Sigmoid colon (tissue), 7 donors: ENCODE measurements around the gene CHRNE. TPM values are rescaled to one million over a fixed set of nuclear protein-coding genes. Genes with fewer than 3 reads are reported as not detected.

ENCODE experiments used
- DNase-seq: peaks from one replicate; pipeline ENCODE4 v3.0.0-alpha.2; 2019
- H3K27ac ChIP-seq, 4 donors: fragments of 200-600 bp; sonication (generic); one replicate each; pipeline ENCODE4 v1.5.1; 2016 to 2019; ENCODE audit warnings: mild to moderate bottlenecking in 1 of 4
- H3K27me3 ChIP-seq, 3 donors: fragments of 200-600 bp; sonication (generic); one replicate each; pipeline ENCODE4 v1.5.1; 2019; ENCODE audit warnings: mild to moderate bottlenecking in 1 of 3
- H3K36me3 ChIP-seq, 4 donors: fragments of 200-600 bp; sonication (generic); one replicate each; pipeline ENCODE4 v1.5.1; 2016 to 2019
- H3K4me1 ChIP-seq, 4 donors: fragments of 200-600 bp; sonication (generic); one replicate each; pipeline ENCODE4 v1.5.1; 2017 to 2019
- H3K4me3 ChIP-seq, 4 donors: fragments of 200-600 bp; sonication (generic); one replicate each; pipeline ENCODE4 v1.5.1; 2017 to 2019; ENCODE audit warnings: mild to moderate bottlenecking in 2 of 4, moderate library complexity in 1 of 4
- H3K9me3 ChIP-seq, 4 donors: fragments of 200-600 bp in 3 of 4; sonication (generic) in 3 of 4; one replicate each; pipeline versions ENCODE4 v1.5.1 to v1.6.1; 2013 to 2019
- CTCF ChIP-seq, 4 experiments: fragments of 450-650 bp in 3 of 4; fragments of 200-600 bp in 1 of 4; IDR thresholded peaks; one replicate each; pipeline ENCODE4 v1.5.1; 2016 to 2019; ENCODE audit warnings: antibody characterized with exemption in 4 of 4, mild to moderate bottlenecking in 3 of 4, moderate library complexity in 2 of 4
- EP300 ChIP-seq, 4 donors: sonication (generic); formaldehyde crosslinking; IDR thresholded peaks; one replicate each; pipeline ENCODE4 v1.6.1; 2017; ENCODE audit warnings: antibody characterized with exemption in 4 of 4
- POLR2A ChIP-seq, 2 donors: fragments of 450-650 bp; IDR thresholded peaks; one replicate each; pipeline ENCODE4 v1.6.1; 2016; ENCODE audit warnings: antibody characterized with exemption in 2 of 2, mild to moderate bottlenecking in 2 of 2, moderate library complexity in 2 of 2
- POLR2AphosphoS5 ChIP-seq, 4 donors: sonication (generic); formaldehyde crosslinking; IDR thresholded peaks; one replicate each; pipeline ENCODE4 v1.6.1; 2017; ENCODE audit warnings: antibody characterized with exemption in 4 of 4
- WGBS, 2 donors: extraction: QIAGEN DNeasy Blood & Tissue Kit; methylation state at CpG; one replicate each; pipeline ENCODE4 v1.1.7; 2013; 5-methylcytosine and 5-hydroxymethylcytosine counted together
- intact Hi-C: fragments of 100-400 bp; cut with DNase I; formaldehyde crosslinking; loops from one replicate; pipeline ENCODE4 v1.15.1; 2023
- polyA plus RNA-seq, 3 donors: library from polyadenylated mRNA; stranded (reverse); fragments of 200-250 nt; gene quantifications; one replicate each; pipeline ENCODE4 v1.2.3, GENCODE V29; 2013
- total RNA-seq, 4 donors: library from RNA; depleted of rRNA; stranded (reverse); fragments of >200 nt; gene quantifications; one replicate each; pipeline ENCODE4 v1.1.0, GENCODE V29; 2016
- donor health status: healthy with polysubstance abuse.
- donor health status: Bipolar disorder and iron deficiency.
- donor health status: healthy.

The CHRNE gene
- total and polyA plus RNA-seq, 7 donors, result 0.46 to 0.57 (median 0.54) TPM; not detected in 2

- H3K4me1 ChIP-seq, result peaks cover 0 to 24% (median 18%) of the 10 kb centered on the region in 4 donors
These were observed 7.1 kb downstream of the CHRNE start for GRCh38 chr17:4895657-4896331.

DNA sequence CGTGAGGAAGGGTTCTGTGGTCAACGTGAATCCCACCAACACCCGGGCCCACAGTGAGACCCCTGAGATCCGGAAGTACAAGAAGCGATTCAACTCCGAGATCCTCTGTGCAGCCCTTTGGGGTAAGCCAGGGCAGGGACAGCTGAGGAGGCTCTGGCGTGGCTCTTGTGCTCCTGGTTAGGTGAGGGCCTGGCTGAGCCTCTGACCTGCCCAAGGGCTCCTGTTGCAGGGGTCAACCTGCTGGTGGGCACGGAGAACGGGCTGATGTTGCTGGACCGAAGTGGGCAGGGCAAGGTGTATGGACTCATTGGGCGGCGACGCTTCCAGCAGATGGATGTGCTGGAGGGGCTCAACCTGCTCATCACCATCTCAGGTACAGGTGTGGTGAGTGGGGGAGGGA lies 7.8 kb downstream of the CHRNE start:
- Histone ChIP-seq H3K36me3 (peaks cover 50 to 72% (median 68%) of the 10 kb centered on the region in 4 donors), H3K27me3 (peaks cover 12 to 31% (median 17%) of the 10 kb centered on the region in 3 donors), H3K4me1 (peaks cover 0 to 17% (median 13%) of the 10 kb centered on the region in 4 donors), H3K27ac (no peak overlapping the region), H3K4me3 (no peak overlapping the region), H3K9me3 (no peaks in the 10 kb centered on the region)
- TF ChIP-seq EP300 (IDR thresholded peaks at IDR 0.05), result no peak
- no peak for TF ChIP-seq POLR2AphosphoS5 (IDR thresholded peaks at IDR 0.05)
- TF ChIP-seq CTCF (IDR thresholded peaks at IDR 0.05), result no peak
- no peak for TF ChIP-seq POLR2A (IDR thresholded peaks at IDR 0.05)
- DNase-seq, result no peak
- 94 to 95% methylated on average over 13 of the region's 13 CpGs for WGBS, 2 donors
- intact Hi-C loops, result no loop called here

More at GRCh38 chr17:4895657-4896331, 7.1 kb downstream of the CHRNE start:
- WGBS, 2 donors, result 79 to 84% methylated on average over 27 of the region's 27 CpGs
- H3K27ac ChIP-seq, result no peak overlapping the region
- DNase-seq, result no peak
- H3K36me3 ChIP-seq, result peaks cover 44 to 66% (median 61%) of the 10 kb centered on the region in 4 donors
- H3K27me3 ChIP-seq, result peaks cover 18 to 38% (median 24%) of the 10 kb centered on the region in 3 donors
- intact Hi-C loops, result no loop called here
- H3K4me3 ChIP-seq, result no peak overlapping the region
- H3K9me3 ChIP-seq, result no peaks in the 10 kb centered on the region
- TF ChIP-seq POLR2A (IDR thresholded peaks at IDR 0.05) (no peak), POLR2AphosphoS5 (IDR thresholded peaks at IDR 0.05) (no peak), CTCF (IDR thresholded peaks at IDR 0.05) (no peak), EP300 (IDR thresholded peaks at IDR 0.05) (no peak)

GRCh38 chr17:4893721-4894560 lies 9.0 kb downstream of the CHRNE start:
- Histone ChIP-seq H3K4me1 (peaks cover 0 to 5% (median 4%) of the 10 kb centered on the region in 4 donors), H3K27ac (no peak overlapping the region), H3K27me3 (peaks cover 0 to 20% (median 5%) of the 10 kb centered on the region in 3 donors), H3K9me3 (no peaks in the 10 kb centered on the region), H3K4me3 (no peak overlapping the region), H3K36me3 (peaks cover 50 to 81% (median 71%) of the 10 kb centered on the region in 4 donors)
- 90 to 93% methylated on average over 31 of the region's 31 CpGs for WGBS, 2 donors
- intact Hi-C loops, result no loop called here
- DNase-seq, result no peak
- TF ChIP-seq CTCF (IDR thresholded peaks at IDR 0.05), result no peak
- no peak for TF ChIP-seq POLR2A (IDR thresholded peaks at IDR 0.05)
- no peak for TF ChIP-seq EP300 (IDR thresholded peaks at IDR 0.05)
- no peak for TF ChIP-seq POLR2AphosphoS5 (IDR thresholded peaks at IDR 0.05)

DNA sequence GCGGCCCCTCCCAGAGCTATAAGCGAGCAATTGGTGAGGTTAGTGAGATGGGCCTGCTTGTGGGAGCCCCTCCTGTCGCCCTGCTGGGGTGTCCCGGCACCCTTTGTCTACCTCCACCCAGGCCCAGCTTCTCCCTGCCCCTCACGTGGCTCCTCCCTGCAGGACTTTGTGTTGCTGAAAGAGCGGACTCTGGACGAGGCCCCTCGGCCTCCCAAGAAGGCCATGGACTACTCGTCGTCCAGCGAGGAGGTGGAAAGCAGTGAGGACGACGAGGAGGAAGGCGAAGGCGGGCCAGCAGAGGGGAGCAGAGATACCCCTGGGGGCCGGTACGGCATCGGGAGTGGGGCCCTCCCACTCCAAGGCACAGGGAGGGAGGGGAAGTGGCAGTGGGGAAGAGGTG lies 9.6 kb downstream of the CHRNE start:
- DNase-seq, result no peak
- Histone ChIP-seq H3K9me3 (no peaks in the 10 kb centered on the region), H3K27me3 (peaks cover 0 to 13% (median 0%) of the 10 kb centered on the region in 3 donors), H3K4me3 (no peak overlapping the region), H3K36me3 (peaks cover 50 to 82% (median 71%) of the 10 kb centered on the region in 4 donors), H3K4me1 (no peaks in the 10 kb centered on the region), H3K27ac (no peak overlapping the region)
- intact Hi-C loops, result no loop called here
- TF ChIP-seq CTCF (IDR thresholded peaks at IDR 0.05) (no peak), POLR2AphosphoS5 (IDR thresholded peaks at IDR 0.05) (no peak), POLR2A (IDR thresholded peaks at IDR 0.05) (no peak), EP300 (IDR thresholded peaks at IDR 0.05) (no peak)
- 91 to 94% methylated on average over 18 of the region's 18 CpGs for WGBS, 2 donors
